ENCODE data around the gene KCNMB3. TPM values are rescaled to one million over a fixed set of nuclear protein-coding genes. Genes with fewer than 3 reads are reported as not detected.

The KCNMB3 gene
- total and polyA plus RNA-seq, 4 donors, result 0.44 to 3.1 (median 2.2) TPM

DNA sequence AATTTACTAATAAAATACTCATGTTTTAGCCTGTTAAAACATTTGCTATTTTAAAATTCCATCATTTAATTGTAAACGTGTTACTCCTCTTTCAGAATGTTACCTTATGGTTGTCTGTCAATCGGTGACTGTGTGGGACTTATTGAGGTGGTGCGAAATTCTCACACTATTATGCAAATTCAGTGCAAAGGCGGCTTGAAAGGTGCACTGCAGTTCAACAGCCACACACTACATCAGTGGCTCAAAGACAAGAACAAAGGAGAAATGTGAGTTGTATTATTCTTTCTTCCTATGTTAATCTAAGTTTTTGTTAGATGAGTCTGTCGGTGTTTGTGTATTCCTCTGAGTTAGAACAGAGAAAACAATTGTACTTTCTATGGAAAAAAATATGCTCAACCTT is 21.7 kb downstream of the KCNMB3 start (continued):
- TF ChIP-seq ZBTB33 (IDR thresholded peaks at IDR 0.05), result no peak

DNA sequence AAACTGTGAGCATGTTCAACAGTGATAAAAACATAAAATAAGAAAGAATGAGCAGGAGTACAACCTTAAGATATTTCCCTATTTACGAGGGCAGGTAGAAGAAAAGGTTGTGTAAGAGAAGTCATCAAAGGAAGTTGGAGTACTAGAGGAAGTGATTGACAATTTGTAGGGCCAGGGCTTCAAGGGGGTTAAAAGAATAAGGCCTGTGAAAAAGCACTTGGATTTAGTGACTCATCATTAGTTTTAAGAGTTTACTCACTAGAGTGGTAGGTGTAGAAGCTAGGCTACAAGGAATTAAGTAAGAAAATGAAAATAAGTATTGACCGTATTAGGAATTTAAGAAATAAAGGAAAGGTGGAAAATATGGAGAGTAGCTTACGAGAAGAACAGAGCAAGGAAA is 23.6 kb downstream of the KCNMB3 start:
- no peak overlapping the region for H3K9ac ChIP-seq (ENCODE audit: low read depth in 1 of 2, low read length in 2 of 2)
- no peak overlapping the region for H3K4me3 ChIP-seq (ENCODE audit: low read depth in 1 of 3, low read length in 3 of 3)
- 94% methylated on average over 3 of the region's 3 CpGs for WGBS
- no peak for TF ChIP-seq ZBTB33 (IDR thresholded peaks at IDR 0.05)
- TF ChIP-seq TAF1 (conservative IDR thresholded peaks at IDR 0.05), result no peak
- TF ChIP-seq GABPA (IDR thresholded peaks at IDR 0.05 in 1 of 2, conservative IDR thresholded peaks at IDR 0.05 in 1 of 2), result no peak
- no peak for TF ChIP-seq RAD21 (IDR thresholded peaks at IDR 0.05)
- no peak for TF ChIP-seq NR2F2 (IDR thresholded peaks at IDR 0.05)
- TF ChIP-seq MAX (IDR thresholded peaks at IDR 0.05), result no peak
- TF ChIP-seq JUND (IDR thresholded peaks at IDR 0.05), result no peak
- no peak for TF ChIP-seq EGR1 (IDR thresholded peaks at IDR 0.05; ENCODE audit: low read depth in 2 of 2)
- no peak for TF ChIP-seq HNF4A (conservative IDR thresholded peaks at IDR 0.05)
- TF ChIP-seq RXRA (IDR thresholded peaks at IDR 0.05), result no peak
- TF ChIP-seq YY1 (IDR thresholded peaks at IDR 0.05), result no peak
- TF ChIP-seq HNF4G (IDR thresholded peaks at IDR 0.05), result no peak
- no peak for TF ChIP-seq FOXA2 (IDR thresholded peaks at IDR 0.05)
- TF ChIP-seq SP1 (IDR thresholded peaks at IDR 0.05), result no peak
- no peak overlapping the region for H3K27ac ChIP-seq (ENCODE audit: low read depth in 1 of 2, low read length in 2 of 2)
- H3K9me3 ChIP-seq (ENCODE audit: control insufficient read depth in 4 of 4, low read length in 3 of 4), result no peaks in the 10 kb centered on the region
- DNase-seq (ENCODE audit: low spot score), result no peak
- H3K27me3 ChIP-seq (ENCODE audit: control insufficient read depth in 4 of 4, insufficient read depth in 4 of 4, low read length in 3 of 4), result no peaks in the 10 kb centered on the region
- no peaks in the 10 kb centered on the region for H3K4me1 ChIP-seq (ENCODE audit: control insufficient read depth in 4 of 4, insufficient read depth in 4 of 4, low read length in 3 of 4)
- peaks cover 7 to 29% (median 13%) of the 10 kb centered on the region in 4 donors for H3K36me3 ChIP-seq (ENCODE audit: control insufficient read depth in 4 of 4, insufficient read depth in 3 of 4, low read depth in 1 of 4, low read length in 3 of 4)

DNA sequence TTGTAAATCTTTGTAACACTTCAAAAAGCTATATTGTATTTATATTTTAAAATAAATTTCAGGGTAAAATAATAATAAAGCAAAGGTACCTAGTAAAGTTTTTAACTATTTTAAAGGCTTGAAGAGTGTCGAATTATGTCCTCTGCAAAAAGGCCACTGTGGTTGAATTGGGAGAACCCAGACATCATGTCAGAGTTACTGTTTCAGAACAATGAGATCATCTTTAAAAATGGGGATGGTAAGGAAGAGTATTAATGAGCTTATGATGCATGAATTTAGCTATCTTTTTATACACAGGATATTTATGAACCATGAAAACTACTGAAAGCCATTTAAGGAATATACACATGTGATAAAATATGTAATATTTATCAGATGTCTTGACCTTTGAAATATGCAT is 26.3 kb downstream of the KCNMB3 start:
- H3K4me3 ChIP-seq (ENCODE audit: low read depth in 1 of 3, low read length in 3 of 3), result no peak overlapping the region
- 99% methylated on average over 1 of the region's 1 CpG for WGBS
- H3K36me3 ChIP-seq (ENCODE audit: control insufficient read depth in 4 of 4, insufficient read depth in 3 of 4, low read depth in 1 of 4, low read length in 3 of 4), result peaks cover 4 to 19% (median 5%) of the 10 kb centered on the region in 4 donors
- no peak for TF ChIP-seq SP1 (IDR thresholded peaks at IDR 0.05)
- TF ChIP-seq RAD21 (IDR thresholded peaks at IDR 0.05), result no peak
- TF ChIP-seq HNF4G (IDR thresholded peaks at IDR 0.05), result no peak
- no peak for TF ChIP-seq GABPA (IDR thresholded peaks at IDR 0.05 in 1 of 2, conservative IDR thresholded peaks at IDR 0.05 in 1 of 2)
- TF ChIP-seq JUND (IDR thresholded peaks at IDR 0.05), result no peak
- no peak for TF ChIP-seq YY1 (IDR thresholded peaks at IDR 0.05)
- no peak for TF ChIP-seq FOXA1 (IDR thresholded peaks at IDR 0.05)
- no peak for TF ChIP-seq TAF1 (conservative IDR thresholded peaks at IDR 0.05)
- no peak for TF ChIP-seq NR2F2 (IDR thresholded peaks at IDR 0.05)
- TF ChIP-seq EGR1 (IDR thresholded peaks at IDR 0.05; ENCODE audit: low read depth in 2 of 2), result no peak
- TF ChIP-seq, protein P1, sequence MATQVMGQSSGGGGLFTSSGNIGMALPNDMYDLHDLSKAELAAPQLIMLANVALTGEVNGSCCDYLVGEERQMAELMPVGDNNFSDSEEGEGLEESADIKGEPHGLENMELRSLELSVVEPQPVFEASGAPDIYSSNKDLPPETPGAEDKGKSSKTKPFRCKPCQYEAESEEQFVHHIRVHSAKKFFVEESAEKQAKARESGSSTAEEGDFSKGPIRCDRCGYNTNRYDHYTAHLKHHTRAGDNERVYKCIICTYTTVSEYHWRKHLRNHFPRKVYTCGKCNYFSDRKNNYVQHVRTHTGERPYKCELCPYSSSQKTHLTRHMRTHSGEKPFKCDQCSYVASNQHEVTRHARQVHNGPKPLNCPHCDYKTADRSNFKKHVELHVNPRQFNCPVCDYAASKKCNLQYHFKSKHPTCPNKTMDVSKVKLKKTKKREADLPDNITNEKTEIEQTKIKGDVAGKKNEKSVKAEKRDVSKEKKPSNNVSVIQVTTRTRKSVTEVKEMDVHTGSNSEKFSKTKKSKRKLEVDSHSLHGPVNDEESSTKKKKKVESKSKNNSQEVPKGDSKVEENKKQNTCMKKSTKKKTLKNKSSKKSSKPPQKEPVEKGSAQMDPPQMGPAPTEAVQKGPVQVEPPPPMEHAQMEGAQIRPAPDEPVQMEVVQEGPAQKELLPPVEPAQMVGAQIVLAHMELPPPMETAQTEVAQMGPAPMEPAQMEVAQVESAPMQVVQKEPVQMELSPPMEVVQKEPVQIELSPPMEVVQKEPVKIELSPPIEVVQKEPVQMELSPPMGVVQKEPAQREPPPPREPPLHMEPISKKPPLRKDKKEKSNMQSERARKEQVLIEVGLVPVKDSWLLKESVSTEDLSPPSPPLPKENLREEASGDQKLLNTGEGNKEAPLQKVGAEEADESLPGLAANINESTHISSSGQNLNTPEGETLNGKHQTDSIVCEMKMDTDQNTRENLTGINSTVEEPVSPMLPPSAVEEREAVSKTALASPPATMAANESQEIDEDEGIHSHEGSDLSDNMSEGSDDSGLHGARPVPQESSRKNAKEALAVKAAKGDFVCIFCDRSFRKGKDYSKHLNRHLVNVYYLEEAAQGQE (IDR thresholded peaks at IDR 0.05), result no peak
- TF ChIP-seq FOXA2 (IDR thresholded peaks at IDR 0.05), result no peak
- no peak for TF ChIP-seq ZBTB33 (IDR thresholded peaks at IDR 0.05)
- no peak for TF ChIP-seq CTCF (IDR thresholded peaks at IDR 0.05; ENCODE audit: low read depth, low read length, missing input control)
- TF ChIP-seq ATF3 (IDR thresholded peaks at IDR 0.05), result no peak
- no peak for DNase-seq (ENCODE audit: low spot score)
- no peak overlapping the region for H3K27ac ChIP-seq (ENCODE audit: low read depth in 1 of 2, low read length in 2 of 2)
- H3K9me3 ChIP-seq (ENCODE audit: control insufficient read depth in 4 of 4, low read length in 3 of 4), result no peaks in the 10 kb centered on the region
- no peaks in the 10 kb centered on the region for H3K4me1 ChIP-seq (ENCODE audit: control insufficient read depth in 4 of 4, insufficient read depth in 4 of 4, low read length in 3 of 4)
- H3K27me3 ChIP-seq (ENCODE audit: control insufficient read depth in 4 of 4, insufficient read depth in 4 of 4, low read length in 3 of 4), result no peaks in the 10 kb centered on the region
- H3K9ac ChIP-seq (ENCODE audit: low read depth in 1 of 2, low read length in 2 of 2), result no peak overlapping the region

Measured in liver (tissue), 9 donors.